Mesenchymal stem cell (in vitro differentiated cells and primary cell): ENCODE data around the gene TTC1. TPM values are rescaled to one million over a fixed set of nuclear protein-coding genes. Genes with fewer than 3 reads are reported as not detected.

ENCODE experiments used
- DNase-seq: peaks from one replicate; pipeline ENCODE4 v3.0.0-alpha.2; 2013
- H2AFZ ChIP-seq: one replicate; pipeline ENCODE4 v1.6.1; 2013; ENCODE audit warnings: low read depth, mild to moderate bottlenecking, control low read depth, inconsistent platforms, low read length, moderate library complexity
- H2AK5ac ChIP-seq: 2 replicates; pipeline ENCODE4 v1.6.1; 2013; ENCODE audit warnings: low read length, moderate library complexity, mild to moderate bottlenecking, inconsistent platforms; ENCODE audit not compliant: severe bottlenecking
- H2BK120ac ChIP-seq: one replicate; pipeline ENCODE4 v1.6.1; 2013; ENCODE audit warnings: low read depth, mild to moderate bottlenecking, inconsistent platforms, low read length, moderate library complexity
- H2BK12ac ChIP-seq, 2 experiments: one replicate each; pipeline ENCODE4 v1.6.1; 2013; ENCODE audit warnings: inconsistent platforms in 2 of 2, low read length in 2 of 2, mild to moderate bottlenecking in 2 of 2, moderate library complexity in 2 of 2, control low read depth in 1 of 2
- H2BK15ac ChIP-seq: one replicate; pipeline ENCODE4 v1.6.1; 2013; ENCODE audit warnings: mild to moderate bottlenecking, low read depth, inconsistent platforms; ENCODE audit not compliant: poor library complexity, severe bottlenecking
- H2BK5ac ChIP-seq: 2 replicates; pipeline ENCODE4 v1.6.1; 2013; ENCODE audit warnings: low read depth, mild to moderate bottlenecking, low read length, control low read depth, inconsistent platforms; ENCODE audit not compliant: poor library complexity, severe bottlenecking
- H3K14ac ChIP-seq, 2 experiments: one replicate each; pipeline ENCODE4 v1.6.1; 2013; ENCODE audit warnings: inconsistent platforms in 2 of 2, low read length in 2 of 2, control low read depth in 1 of 2, mild to moderate bottlenecking in 1 of 2, moderate library complexity in 1 of 2
- H3K18ac ChIP-seq, 2 experiments: one replicate each; pipeline ENCODE4 v1.6.1; 2013; ENCODE audit warnings: inconsistent platforms in 2 of 2, low read length in 2 of 2, control low read depth in 1 of 2, low read depth in 1 of 2, mild to moderate bottlenecking in 1 of 2
- H3K23ac ChIP-seq, 2 experiments: one replicate each; pipeline ENCODE4 v1.6.1; 2013; ENCODE audit warnings: inconsistent platforms in 2 of 2, low read length in 2 of 2, mild to moderate bottlenecking in 2 of 2, moderate library complexity in 2 of 2, control low read depth in 1 of 2
- H3K27ac ChIP-seq: 2 replicates; pipeline ENCODE4 v1.5.1; 2013; ENCODE audit warnings: mild to moderate bottlenecking, moderate library complexity, low read length, control low read depth, inconsistent platforms; ENCODE audit not compliant: poor library complexity, severe bottlenecking
- H3K27me3 ChIP-seq, 2 experiments: 2 replicates each; pipeline versions ENCODE4 v1.6.1 to v1.7.0; 2013; ENCODE audit warnings: low read length in 2 of 2, mild to moderate bottlenecking in 2 of 2, moderate library complexity in 2 of 2, control low read depth in 1 of 2, inconsistent platforms in 1 of 2; ENCODE audit not compliant: control insufficient read depth in 1 of 2, insufficient read depth in 1 of 2
- H3K36me3 ChIP-seq, 2 experiments: 2 replicates each; pipeline versions ENCODE4 v1.6.1 to v1.7.0; 2013; ENCODE audit warnings: low read length in 2 of 2, control low read depth in 1 of 2, inconsistent platforms in 1 of 2, low read depth in 1 of 2, mild to moderate bottlenecking in 1 of 2; ENCODE audit not compliant: insufficient read depth in 2 of 2, control insufficient read depth in 1 of 2
- H3K4ac ChIP-seq, 2 experiments: one replicate each; pipeline ENCODE4 v1.6.1; 2013; ENCODE audit warnings: inconsistent platforms in 2 of 2, low read length in 2 of 2, mild to moderate bottlenecking in 2 of 2, moderate library complexity in 2 of 2, control low read depth in 1 of 2, low read depth in 1 of 2
- H3K4me1 ChIP-seq: 2 replicates; pipeline ENCODE4 v1.6.1; 2013; ENCODE audit warnings: low read depth, low read length, control low read depth; ENCODE audit not compliant: control insufficient read depth, insufficient read depth
- H3K4me2 ChIP-seq: 2 replicates; pipeline ENCODE4 v1.6.1; 2013; ENCODE audit warnings: low read length, mild to moderate bottlenecking, inconsistent platforms; ENCODE audit not compliant: poor library complexity, severe bottlenecking
- H3K4me3 ChIP-seq, 2 experiments: 2 replicates each; pipeline versions ENCODE4 v1.5.1 to v1.7.0; 2013; ENCODE audit warnings: low read length in 2 of 2, mild to moderate bottlenecking in 2 of 2, control low read depth in 1 of 2, low read depth in 1 of 2; ENCODE audit not compliant: insufficient read depth in 1 of 2
- H3K79me1 ChIP-seq: replicated peaks from 2 replicates; pipeline ENCODE4 v1.6.1; 2013; ENCODE audit warnings: mild to moderate bottlenecking, control low read depth, low read length, inconsistent platforms; ENCODE audit not compliant: poor library complexity, severe bottlenecking
- H3K9ac ChIP-seq: 2 replicates; pipeline ENCODE4 v1.7.0; 2013; ENCODE audit warnings: mild to moderate bottlenecking, low read length, moderate library complexity
- H3K9me3 ChIP-seq: 2 replicates; pipeline ENCODE4 v1.7.0; 2013; ENCODE audit warnings: mild to moderate bottlenecking, low read length; ENCODE audit not compliant: control insufficient read depth
- H4K8ac ChIP-seq: one replicate; pipeline ENCODE4 v1.6.1; 2013; ENCODE audit warnings: inconsistent platforms, mild to moderate bottlenecking, low read length, moderate library complexity
- H4K91ac ChIP-seq: one replicate; pipeline ENCODE4 v1.6.1; 2013; ENCODE audit warnings: mild to moderate bottlenecking, low read length, inconsistent platforms
- WGBS: methylation state at CpG from one replicate; pipeline ENCODE4 v1.1.7; 2013; ENCODE audit warnings: mixed read lengths; 5-methylcytosine and 5-hydroxymethylcytosine counted together
- small RNA-seq: library from polyadenylated mRNA; stranded (forward); fragments of <200 nt; extraction: miRNeasy Mini kit (QIAGEN cat#:217004); gene quantifications from one replicate; pipeline ENCODE3, GENCODE V24; 2013; ENCODE audit warnings: low read depth

Gene TTC1

GRCh38 chr5:160108124-160108523 lies 99.2 kb downstream of the TTC1 start:
- Histone ChIP-seq H2BK120ac (no peak overlapping the region), H4K8ac (no peak overlapping the region), H3K9ac (no peak overlapping the region), H2BK5ac (no peak overlapping the region), H3K79me1 (peaks cover 16% of the 10 kb centered on the region), H3K27ac (no peak overlapping the region), H2BK15ac (no peak overlapping the region), H3K23ac (no peak overlapping the region), H3K18ac (no peak overlapping the region), H3K14ac (no peak overlapping the region), H3K4ac (no peak overlapping the region), H3K4me1 (no peaks in the 10 kb centered on the region), H4K91ac (no peak overlapping the region), H3K9me3 (no peaks in the 10 kb centered on the region), H3K27me3 (no peaks in the 10 kb centered on the region), H2AFZ (no peak overlapping the region), H2AK5ac (no peak overlapping the region), H3K36me3 (peaks cover 13 to 30% of the 10 kb centered on the region in 2 experiments), H3K4me3 (no peak overlapping the region), H3K4me2 (no peak overlapping the region), H2BK12ac (no peak overlapping the region)
- DNase-seq: no peak
- 100% methylated on average over 2 of the region's 2 CpGs for WGBS

Small RNA genes within 50 kb of the gene (small RNA-seq; reads per million reads assigned to genes)
- not detected for gene RF00019
